ENCODE measurements around the gene ATP12A.

The ATP12A gene

DNA sequence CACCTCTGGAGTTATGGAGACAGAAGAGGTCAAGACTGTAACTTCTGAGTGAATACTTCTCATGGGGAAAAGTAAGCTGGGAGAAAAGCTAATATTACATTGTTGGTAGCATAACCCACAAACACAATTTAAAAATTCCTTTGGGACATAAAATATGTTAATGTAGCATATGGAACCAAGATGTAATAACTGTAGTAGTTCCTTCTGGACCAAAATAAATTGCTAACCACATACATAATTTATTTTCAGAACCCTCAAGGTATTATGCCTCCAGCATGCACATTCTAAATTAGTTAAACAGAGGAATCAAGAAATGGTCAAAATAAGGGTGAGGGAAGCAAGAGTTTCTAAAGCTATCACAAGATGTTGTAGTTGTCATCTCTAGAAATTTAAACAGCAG, 79.0 kb downstream of the ATP12A start:
- H3K27ac ChIP-seq (ENCODE audit: low read length): no peak overlapping the region
- H3K9me3 ChIP-seq (replicated peaks; ENCODE audit: insufficient read depth, low read length): no peaks in the 10 kb centered on the region
- H3K4me3 ChIP-seq (ENCODE audit: low read length): no peak overlapping the region
- H4K20me1 ChIP-seq (ENCODE audit: insufficient read depth, low read length): no peaks in the 10 kb centered on the region
- no peaks in the 10 kb centered on the region for H3K36me3 ChIP-seq (replicated peaks; ENCODE audit: insufficient read depth, low read length)
- H3K4me1 ChIP-seq (ENCODE audit: low read length): no peaks in the 10 kb centered on the region; the same call in 1 of the 2 replicates
- no peaks in the 10 kb centered on the region for H3K27me3 ChIP-seq (replicated peaks; ENCODE audit: insufficient read depth, low read length)
- no peak for DNase-seq
- H2AFZ ChIP-seq (ENCODE audit: low read length): no peak overlapping the region
- H3K9ac ChIP-seq (ENCODE audit: low read length): no peak overlapping the region
- no peaks in the 10 kb centered on the region for H3F3A ChIP-seq (ENCODE audit: insufficient read depth, low read length)
- no peak for TF ChIP-seq EZH2 (optimal IDR thresholded peaks at IDR 0.05; ENCODE audit: low read depth, low read length)
- TF ChIP-seq EZH2phosphoT487 (IDR thresholded peaks at IDR 0.05; ENCODE audit: low read length): no peak
- TF ChIP-seq, protein P1, sequence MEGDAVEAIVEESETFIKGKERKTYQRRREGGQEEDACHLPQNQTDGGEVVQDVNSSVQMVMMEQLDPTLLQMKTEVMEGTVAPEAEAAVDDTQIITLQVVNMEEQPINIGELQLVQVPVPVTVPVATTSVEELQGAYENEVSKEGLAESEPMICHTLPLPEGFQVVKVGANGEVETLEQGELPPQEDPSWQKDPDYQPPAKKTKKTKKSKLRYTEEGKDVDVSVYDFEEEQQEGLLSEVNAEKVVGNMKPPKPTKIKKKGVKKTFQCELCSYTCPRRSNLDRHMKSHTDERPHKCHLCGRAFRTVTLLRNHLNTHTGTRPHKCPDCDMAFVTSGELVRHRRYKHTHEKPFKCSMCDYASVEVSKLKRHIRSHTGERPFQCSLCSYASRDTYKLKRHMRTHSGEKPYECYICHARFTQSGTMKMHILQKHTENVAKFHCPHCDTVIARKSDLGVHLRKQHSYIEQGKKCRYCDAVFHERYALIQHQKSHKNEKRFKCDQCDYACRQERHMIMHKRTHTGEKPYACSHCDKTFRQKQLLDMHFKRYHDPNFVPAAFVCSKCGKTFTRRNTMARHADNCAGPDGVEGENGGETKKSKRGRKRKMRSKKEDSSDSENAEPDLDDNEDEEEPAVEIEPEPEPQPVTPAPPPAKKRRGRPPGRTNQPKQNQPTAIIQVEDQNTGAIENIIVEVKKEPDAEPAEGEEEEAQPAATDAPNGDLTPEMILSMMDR (IDR thresholded peaks at IDR 0.05; ENCODE audit: low read length): no peak
- H3K9me2 ChIP-seq (replicated peaks; ENCODE audit: insufficient read depth, low read length): no peaks in the 10 kb centered on the region
- no peaks in the 10 kb centered on the region for H3K79me2 ChIP-seq (ENCODE audit: low read length)
- no peak overlapping the region for H3K4me2 ChIP-seq (ENCODE audit: low read depth, low read length)
